Psoas muscle (tissue), 8 donors: ENCODE measurements around the gene SGO2. TPM values are rescaled to one million over a fixed set of nuclear protein-coding genes. Genes with fewer than 3 reads are reported as not detected.

ENCODE experiments used
- ATAC-seq, 4 donors: fragments of 200-7000 bp; cut with Tn5 transposase; one replicate each; pipeline ENCODE4 v1.9.1; 2020; ENCODE audit warnings: moderate library complexity in 3 of 4, mild to moderate bottlenecking in 2 of 4
- DNase-seq, 2 donors: peaks; one replicate each; pipeline ENCODE4 v3.0.0-alpha.2; 2020
- H3K27ac ChIP-seq: fragments of 200-600 bp; one replicate; pipeline ENCODE4 v1.8.0; 2022
- H3K27me3 ChIP-seq, 3 donors: fragments of 200-600 bp in 1 of 3; one replicate each; pipeline versions ENCODE4 v1.6.1 to v1.8.0; 2013 to 2022; ENCODE audit warnings: low read length in 2 of 3, mild to moderate bottlenecking in 2 of 3, moderate library complexity in 1 of 3; ENCODE audit not compliant: insufficient read depth in 3 of 3
- H3K36me3 ChIP-seq, 2 donors: fragments of 200-600 bp in 1 of 2; one replicate each; pipeline versions ENCODE4 v1.6.1 to v1.8.0; 2013 to 2022; ENCODE audit warnings: low read depth in 1 of 2, mild to moderate bottlenecking in 1 of 2, moderate library complexity in 1 of 2; ENCODE audit not compliant: insufficient read depth in 1 of 2
- H3K4me1 ChIP-seq: fragments of 200-600 bp; one replicate; pipeline ENCODE4 v1.8.0; 2022
- H3K4me3 ChIP-seq: fragments of 200-600 bp; one replicate; pipeline ENCODE4 v1.8.0; 2022; ENCODE audit warnings: mild to moderate bottlenecking
- H3K9me3 ChIP-seq: fragments of 200-600 bp; one replicate; pipeline ENCODE4 v1.8.0; 2022
- WGBS, 3 donors: extraction: QIAGEN DNeasy Blood & Tissue Kit; methylation state at CpG; one replicate each; pipeline versions ENCODE4 v1.1.6 to v1.1.7; 2013; 5-methylcytosine and 5-hydroxymethylcytosine counted together
- intact Hi-C, 2 donors: fragments of 100-400 bp; cut with DNase I; formaldehyde crosslinking; loops; one replicate each; pipeline versions ENCODE4 v1.11.0 to v1.14.2; 2022
- polyA plus RNA-seq, 3 donors: library from polyadenylated mRNA; stranded (reverse); fragments of 200-250 nt; gene quantifications; one replicate each; pipeline ENCODE4 v1.2.3, GENCODE V29; 2013
- total RNA-seq, 4 donors: library from RNA; stranded (reverse); fragmentation: NEBNext Ultra II Directional in 2 of 4; extraction: Animal tissue kit (Norgen Biotek cat#: 25700) in 2 of 4; gene quantifications; one replicate each; pipeline versions ENCODE4 v1.2.1 to v1.2.4, GENCODE V29; 2021 to 2023
- TF ChIP-seq, protein P1 (sequence below): fragments of 200-600 bp; IDR thresholded peaks from one replicate; pipeline ENCODE4 v1.8.0; 2022; ENCODE audit warnings: antibody characterized with exemption
- donor health status: healthy with polysubstance abuse.
- donor health status: DM: no; HTN: no; CAD: no; lungs with moderate emphysema.
- donor health status: Bipolar disorder and iron deficiency.
- donor health status: healthy.
- donor health status: DM: yes; HTN: yes; CAD: no.
- donor health status: DM: no; HTN: no; CAD: no.
- donor health status: DM: no; HTN: no; CAD: no.
- donor health status: DM: yes; HTN: yes; CAD: no.

The SGO2 gene
- total and polyA plus RNA-seq, 7 donors = 0.22 to 2.6 (median 0.57) TPM

DNA sequence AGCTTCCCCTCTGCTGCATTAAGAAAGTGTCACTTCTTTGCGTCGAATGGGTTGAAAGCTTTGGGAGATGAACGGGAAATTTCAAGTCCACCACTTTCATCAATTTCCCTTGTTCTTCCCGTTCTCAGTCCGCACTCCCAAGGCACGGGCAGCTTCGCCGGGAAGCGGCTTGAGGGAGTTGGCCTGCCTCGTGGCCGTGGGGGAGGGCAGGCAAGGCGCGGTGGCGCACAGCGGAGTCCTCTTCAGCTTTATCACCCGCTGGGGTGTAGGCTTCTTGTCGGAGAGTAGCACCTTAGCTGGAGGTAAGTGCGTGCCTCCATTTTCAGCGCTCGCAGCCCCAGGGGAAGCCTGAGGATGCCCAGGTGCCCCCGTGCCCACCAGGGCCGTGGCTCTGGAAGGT lies 36.0 kb upstream of the SGO2 start:
- H3K9me3 ChIP-seq = no peaks in the 10 kb centered on the region
- no peak overlapping the region for H3K27ac ChIP-seq
- no peak for ATAC-seq
- H3K4me3 ChIP-seq = no peak overlapping the region
- TF ChIP-seq, protein P1, sequence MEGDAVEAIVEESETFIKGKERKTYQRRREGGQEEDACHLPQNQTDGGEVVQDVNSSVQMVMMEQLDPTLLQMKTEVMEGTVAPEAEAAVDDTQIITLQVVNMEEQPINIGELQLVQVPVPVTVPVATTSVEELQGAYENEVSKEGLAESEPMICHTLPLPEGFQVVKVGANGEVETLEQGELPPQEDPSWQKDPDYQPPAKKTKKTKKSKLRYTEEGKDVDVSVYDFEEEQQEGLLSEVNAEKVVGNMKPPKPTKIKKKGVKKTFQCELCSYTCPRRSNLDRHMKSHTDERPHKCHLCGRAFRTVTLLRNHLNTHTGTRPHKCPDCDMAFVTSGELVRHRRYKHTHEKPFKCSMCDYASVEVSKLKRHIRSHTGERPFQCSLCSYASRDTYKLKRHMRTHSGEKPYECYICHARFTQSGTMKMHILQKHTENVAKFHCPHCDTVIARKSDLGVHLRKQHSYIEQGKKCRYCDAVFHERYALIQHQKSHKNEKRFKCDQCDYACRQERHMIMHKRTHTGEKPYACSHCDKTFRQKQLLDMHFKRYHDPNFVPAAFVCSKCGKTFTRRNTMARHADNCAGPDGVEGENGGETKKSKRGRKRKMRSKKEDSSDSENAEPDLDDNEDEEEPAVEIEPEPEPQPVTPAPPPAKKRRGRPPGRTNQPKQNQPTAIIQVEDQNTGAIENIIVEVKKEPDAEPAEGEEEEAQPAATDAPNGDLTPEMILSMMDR = no peak
- peaks cover 3% of the 10 kb centered on the region for H3K4me1 ChIP-seq
- WGBS, 3 donors = 93 to 96% (median 94%) methylated on average over 22 of the region's 22 CpGs
- no peak for DNase-seq
- no peaks in the 10 kb centered on the region for H3K27me3 ChIP-seq
- H3K36me3 ChIP-seq = peaks cover 5 to 58% of the 10 kb centered on the region in 2 donors
- intact Hi-C loops = no loop called here

DNA sequence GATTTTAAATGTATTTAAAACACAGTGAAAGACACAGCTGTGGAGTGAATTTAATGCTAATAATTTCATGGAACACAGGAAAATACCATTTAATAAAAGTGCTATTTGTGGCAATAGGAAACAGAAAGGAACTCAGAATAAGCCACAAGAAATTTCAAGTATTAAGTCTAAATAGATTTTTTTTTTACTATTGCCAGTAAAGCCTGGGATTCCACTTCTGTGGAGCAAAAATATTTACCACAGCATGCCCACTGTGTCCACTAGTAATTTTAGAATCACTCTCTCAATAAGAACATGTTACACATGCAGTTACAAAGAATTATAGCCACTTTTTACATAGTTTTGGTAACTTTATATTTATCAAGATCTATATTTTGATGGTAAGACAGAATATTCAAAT lies 33.4 kb upstream of the SGO2 start:
- ATAC-seq = no peak
- TF ChIP-seq, protein P1 = no peak
- Histone ChIP-seq H3K27ac (no peak overlapping the region), H3K4me1 (no peaks in the 10 kb centered on the region), H3K4me3 (no peak overlapping the region), H3K9me3 (no peaks in the 10 kb centered on the region), H3K27me3 (no peaks in the 10 kb centered on the region), H3K36me3 (peaks cover 5 to 84% of the 10 kb centered on the region in 2 donors)
- intact Hi-C loops = no loop called here
- no peak for DNase-seq

DNA sequence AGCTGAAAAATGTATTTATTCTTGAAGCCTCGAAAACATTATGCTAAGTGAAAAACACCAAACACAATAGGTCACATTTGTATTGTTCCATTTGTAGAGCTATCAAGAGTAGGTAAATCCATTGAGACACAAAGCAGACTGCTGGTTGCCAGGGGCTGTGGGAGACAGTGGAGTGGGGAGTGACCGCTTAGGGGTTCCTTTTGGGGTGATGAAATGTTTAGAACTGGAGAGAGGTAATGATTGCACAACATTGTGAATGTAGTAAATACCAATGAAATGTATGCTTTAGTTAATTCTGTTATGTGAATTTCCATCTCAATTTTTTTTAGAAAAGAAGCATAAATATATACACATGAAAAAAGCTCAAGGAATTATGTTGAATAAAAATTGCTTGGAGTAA lies 32.0 kb upstream of the SGO2 start:
- Histone ChIP-seq H3K4me3 (no peak overlapping the region), H3K36me3 (peaks cover 10 to 96% of the 10 kb centered on the region in 2 donors), H3K27ac (no peak overlapping the region), H3K9me3 (no peaks in the 10 kb centered on the region), H3K4me1 (no peaks in the 10 kb centered on the region), H3K27me3 (no peaks in the 10 kb centered on the region)
- 95 to 97% (median 96%) methylated on average over 2 of the region's 2 CpGs for WGBS, 3 donors
- no peak for ATAC-seq
- DNase-seq = no peak
- TF ChIP-seq, protein P1 = no peak
- intact Hi-C loops = no loop called here

DNA sequence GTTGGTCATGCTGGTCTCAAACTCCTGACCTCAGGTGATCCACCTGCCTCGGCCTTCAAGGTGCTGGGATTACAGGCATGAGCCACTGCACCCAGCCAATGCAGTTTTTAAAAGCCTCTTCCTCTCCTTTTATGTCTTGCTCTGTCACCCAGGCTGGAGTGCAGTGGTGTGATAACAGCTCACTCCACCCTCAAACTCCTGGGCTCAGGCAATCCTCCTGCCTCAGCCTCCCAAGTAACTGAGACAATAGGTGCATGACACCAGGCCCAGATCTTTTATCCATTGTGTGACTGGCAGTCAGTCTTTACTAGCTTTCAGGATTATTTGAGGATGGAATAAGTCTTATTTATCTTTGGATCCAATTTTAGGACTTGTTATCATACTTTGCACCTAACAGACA lies 29.3 kb upstream of the SGO2 start:
- intact Hi-C loops = no loop called here
- H3K4me3 ChIP-seq = no peak overlapping the region
- H3K27me3 ChIP-seq = no peaks in the 10 kb centered on the region
- 91 to 100% (median 94%) methylated on average over 1 of the region's 1 CpG for WGBS, 3 donors
- no peak overlapping the region for H3K27ac ChIP-seq
- peaks cover 5 to 72% of the 10 kb centered on the region in 2 donors for H3K36me3 ChIP-seq
- TF ChIP-seq, protein P1 = no peak
- no peaks in the 10 kb centered on the region for H3K4me1 ChIP-seq
- ATAC-seq (no peak), DNase-seq (no peak)
- no peaks in the 10 kb centered on the region for H3K9me3 ChIP-seq

DNA sequence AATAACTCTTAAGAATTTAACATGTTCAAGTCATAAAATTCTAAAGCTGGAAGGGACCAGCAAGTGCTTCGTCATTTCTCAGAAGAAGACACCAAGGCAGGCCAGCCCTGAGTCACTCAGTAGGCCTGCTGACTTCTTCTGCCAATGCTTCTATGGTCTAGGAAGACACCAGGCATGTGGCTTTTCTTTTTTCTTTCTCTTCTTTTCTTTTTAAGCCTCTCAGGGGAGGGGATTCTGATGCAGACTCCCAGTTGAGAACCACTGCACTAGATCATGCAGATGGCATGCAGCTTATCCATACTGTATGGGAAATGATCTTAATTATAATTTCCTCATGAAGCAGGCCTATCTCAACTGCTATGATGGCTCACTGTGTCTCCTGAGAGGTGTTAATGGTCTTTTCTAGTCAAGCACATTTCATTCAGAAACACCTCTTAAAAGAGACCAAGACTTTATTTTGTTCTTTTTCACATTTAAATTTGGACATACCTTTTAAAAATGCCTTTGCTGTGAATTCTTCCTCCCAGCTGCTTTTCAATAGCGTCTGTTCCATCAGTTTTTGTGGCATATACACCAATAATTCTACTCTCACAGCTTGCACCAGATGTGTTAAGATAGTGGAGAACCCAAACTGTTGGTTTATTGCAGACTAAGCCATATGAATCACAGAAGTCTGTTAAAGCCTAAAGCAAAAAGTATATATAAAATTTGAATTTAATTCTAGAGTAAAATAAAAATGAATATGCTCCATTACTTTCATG lies 27.4 kb upstream of the SGO2 start:
- no peaks in the 10 kb centered on the region for H3K4me1 ChIP-seq
- 79 to 85% (median 84%) methylated on average over 2 of the region's 2 CpGs for WGBS, 3 donors
- H3K27me3 ChIP-seq = no peaks in the 10 kb centered on the region
- H3K9me3 ChIP-seq = no peaks in the 10 kb centered on the region
- H3K4me3 ChIP-seq = no peak overlapping the region
- peaks cover 5 to 67% of the 10 kb centered on the region in 2 donors for H3K36me3 ChIP-seq
- no peak overlapping the region for H3K27ac ChIP-seq
- ATAC-seq (no peak), DNase-seq (no peak)
- intact Hi-C loops = no loop called here
- TF ChIP-seq, protein P1 = no peak
